Kidney capillary endothelial cell (primary cell): ENCODE data around the gene NGB.

ENCODE experiments used
- DNase-seq: peaks from one replicate; pipeline ENCODE4 v3.0.0-alpha.2; 2018; ENCODE audit warnings: low spot score

The NGB gene

DNA sequence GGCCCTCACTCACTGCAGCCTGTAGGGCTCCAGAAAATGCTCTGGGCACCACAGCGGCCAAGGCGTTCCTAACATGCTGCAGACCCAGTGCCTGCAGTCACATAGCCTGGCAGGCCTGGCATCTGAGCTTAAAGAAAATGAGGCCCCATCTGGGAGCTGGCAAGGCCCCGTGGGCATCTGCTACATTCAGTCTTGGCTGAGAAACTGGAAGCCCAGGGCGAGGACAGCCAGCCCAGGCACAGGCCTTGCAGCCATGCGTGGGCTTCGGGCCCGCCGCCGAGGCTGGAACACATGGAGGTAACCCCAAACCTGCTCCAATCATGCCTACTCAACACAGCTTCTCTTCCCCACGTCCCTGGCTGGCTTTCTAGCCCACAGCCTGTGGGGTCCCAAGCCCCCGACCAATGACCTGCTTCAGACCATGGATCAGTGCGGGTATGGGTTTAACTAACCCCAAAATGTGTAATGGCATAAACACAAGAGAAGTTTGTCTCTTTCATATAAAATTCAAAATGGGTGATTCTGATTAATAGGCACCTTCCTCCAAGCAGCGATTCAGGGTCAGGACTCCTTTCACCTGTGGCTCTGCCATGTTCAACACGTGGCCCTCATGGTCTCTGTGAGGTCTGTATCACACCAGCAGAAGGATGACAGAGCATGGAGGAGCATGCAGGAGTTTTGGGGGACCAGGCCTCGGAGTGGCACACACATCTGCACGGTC lies 6.4 kb downstream of the NGB start:
- DNase-seq, result no peak

DNA sequence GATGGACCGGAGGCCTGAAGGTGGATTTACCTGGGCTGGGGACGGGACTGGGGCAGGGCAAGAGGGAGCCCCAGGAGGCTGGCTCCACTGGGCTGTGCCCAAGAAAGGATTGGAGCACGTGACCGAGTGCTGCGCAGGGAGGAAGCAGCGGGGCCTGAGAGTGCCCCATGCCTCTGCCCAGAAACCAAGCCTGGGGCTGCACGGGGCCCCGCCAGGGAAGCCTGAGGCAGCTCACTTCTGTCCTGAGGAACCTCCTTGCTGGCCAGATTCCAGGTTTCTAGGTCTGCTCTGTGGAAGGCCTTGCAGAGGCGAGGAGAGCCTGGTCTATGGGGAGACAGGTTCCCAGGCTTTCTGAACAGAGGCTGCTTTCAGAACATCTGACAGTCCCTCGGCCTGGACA lies 10.4 kb downstream of the NGB start:
- DNase-seq, result no peak

DNA sequence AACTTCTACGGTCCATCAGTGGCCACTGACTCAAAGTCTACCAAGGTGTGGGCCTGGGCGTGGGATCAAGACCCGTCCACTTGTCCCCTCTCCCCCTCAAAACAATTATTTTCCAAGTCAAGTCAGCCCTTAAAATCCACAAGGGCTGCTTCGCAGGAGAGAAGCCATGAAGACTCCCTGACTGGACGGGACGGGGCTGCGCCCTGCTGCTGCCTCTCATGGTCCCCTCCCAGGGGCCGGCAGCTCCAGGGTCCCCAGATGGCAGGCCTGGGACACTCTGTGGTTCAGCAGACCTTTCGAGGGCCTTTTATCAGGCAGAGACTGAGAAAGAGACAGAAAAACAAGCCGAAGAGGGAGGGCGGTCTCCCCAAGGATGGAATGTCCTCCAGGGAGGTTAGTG lies 10.8 kb downstream of the NGB start:
- DNase-seq, result no peak

DNA sequence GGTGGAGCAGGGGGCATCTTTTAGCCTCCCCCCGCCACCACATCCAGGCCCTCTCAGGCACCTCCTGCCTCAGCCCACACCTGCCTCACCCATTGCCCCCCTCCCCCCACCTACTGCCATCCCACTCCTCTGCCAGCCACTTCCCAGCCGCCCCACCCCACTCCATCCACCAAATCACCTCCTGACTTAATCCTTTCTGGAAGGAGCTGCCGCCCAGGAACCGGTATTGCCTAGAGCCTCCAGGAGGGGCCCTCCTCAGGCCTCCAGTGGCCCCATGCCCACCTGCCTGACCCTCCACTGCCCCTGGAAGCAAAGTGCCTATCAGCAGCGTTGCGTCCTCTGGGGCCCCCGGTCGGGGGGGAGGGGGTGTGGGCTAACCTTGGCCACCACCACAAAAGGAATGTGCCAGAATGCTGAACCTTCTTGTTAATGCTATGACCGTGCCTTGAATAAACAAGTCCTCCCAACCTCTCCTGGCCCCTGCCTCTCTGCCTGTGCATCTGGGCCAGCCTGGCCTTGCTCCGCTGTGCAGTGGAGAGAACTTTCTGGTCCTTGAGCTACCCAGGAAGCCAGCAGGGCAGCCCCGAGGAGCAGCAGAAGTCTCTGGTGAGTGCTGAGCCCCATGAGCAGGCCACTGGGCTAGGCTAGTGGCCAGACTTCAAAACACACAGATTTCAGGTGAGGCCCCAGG lies 11.8 kb downstream of the NGB start:
- no peak for DNase-seq

DNA sequence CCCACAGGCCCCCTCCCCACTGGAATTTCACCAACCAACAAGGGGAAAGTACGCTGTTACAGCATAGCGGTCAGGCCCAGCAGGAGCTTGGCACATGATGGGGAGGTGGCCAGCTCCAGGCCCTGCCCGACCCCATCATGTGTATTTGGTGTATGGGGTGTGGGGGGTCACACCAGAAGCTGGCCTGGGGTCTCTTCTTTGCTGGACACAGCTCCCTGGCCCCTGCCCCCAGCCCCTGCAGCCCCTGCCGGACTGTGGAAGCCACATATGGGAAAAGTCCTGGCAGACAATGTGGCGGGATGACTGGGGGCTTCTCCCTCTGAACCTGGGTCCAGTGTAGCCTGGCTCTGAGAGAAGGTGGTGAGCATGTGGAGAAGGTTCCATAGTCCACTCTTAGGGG lies 12.4 kb downstream of the NGB start:
- no peak for DNase-seq

DNA sequence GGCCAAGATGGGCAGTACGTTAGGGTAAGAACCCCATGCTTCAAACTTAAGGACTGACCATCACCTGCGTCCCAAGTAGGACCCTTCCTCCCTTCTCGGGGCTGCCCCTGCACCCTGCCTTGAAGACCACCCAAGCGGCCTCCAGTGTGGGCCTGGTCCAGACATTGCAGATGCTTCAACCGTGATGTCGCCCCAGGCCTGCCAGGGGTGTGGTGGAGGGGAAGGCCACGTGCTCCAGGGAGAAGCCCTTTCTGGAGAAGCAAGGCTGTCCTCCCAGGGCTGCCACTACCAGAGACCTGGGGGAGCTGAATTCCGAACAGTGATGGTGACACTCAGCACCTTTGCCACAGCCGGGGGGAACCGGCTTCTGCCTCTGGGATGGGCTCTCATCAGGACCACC lies 13.3 kb downstream of the NGB start:
- DNase-seq, result no peak

DNA sequence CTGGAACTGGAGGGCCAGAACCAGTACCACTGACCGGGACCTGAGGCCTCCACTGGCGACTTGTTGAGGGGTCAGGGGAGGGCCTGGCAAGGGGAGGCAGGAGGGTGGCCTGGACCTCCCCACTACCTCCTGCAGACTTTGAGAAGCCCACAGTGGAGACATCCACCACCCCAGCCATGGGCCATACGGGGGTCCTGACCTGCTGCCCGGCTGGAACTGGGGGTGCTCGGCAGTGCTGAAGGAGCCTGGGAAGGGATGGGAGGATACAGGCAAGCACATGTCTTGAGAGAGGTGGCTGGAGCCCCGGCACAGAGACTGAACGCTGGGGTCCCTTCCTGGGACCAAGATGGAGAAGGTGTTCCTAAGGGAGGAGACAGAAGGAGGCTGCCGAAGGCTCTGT lies 14.3 kb downstream of the NGB start:
- no peak for DNase-seq

DNA sequence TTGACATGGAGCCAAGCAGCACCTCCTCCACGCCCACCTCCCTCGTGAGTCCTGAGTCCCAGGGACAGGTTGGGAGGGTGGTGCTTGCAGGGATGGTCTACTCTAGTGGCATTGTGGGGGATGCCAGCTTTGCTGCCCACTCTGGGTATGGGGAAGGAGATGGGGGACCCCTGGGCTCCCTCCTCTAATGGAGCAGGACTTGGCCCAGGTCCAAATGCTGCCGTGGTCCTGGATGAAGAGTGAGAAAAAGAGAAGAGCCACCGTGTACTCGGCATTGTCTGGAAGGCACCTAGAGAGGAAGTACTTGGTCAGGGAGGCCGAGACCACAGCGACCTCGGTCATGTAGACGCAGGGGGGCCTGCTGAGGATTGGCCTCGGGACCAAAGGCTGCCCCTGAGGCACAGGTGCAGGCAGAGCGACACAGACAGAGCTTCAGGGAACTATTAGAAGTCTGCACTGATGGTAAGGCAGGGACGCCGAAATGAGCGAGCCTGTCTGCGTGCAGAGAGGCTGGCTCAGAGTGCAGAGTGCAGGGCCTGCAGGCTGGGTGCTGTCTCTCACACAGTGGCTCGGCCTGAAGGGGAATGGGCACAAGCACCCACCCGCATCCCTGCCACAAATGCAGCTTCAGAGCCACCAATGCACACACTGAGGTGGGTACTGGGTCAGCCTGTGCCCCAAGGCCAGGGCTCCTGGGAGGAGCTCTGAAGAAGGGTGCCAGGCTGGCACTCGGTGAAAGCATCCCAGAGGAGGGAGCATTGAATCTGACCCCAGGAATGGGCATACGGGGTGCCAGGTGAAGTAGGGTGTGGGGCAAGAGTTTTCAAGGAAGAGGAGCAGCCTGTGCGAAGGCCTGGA lies 17.4 kb downstream of the NGB start:
- DNase-seq, result no peak

DNA sequence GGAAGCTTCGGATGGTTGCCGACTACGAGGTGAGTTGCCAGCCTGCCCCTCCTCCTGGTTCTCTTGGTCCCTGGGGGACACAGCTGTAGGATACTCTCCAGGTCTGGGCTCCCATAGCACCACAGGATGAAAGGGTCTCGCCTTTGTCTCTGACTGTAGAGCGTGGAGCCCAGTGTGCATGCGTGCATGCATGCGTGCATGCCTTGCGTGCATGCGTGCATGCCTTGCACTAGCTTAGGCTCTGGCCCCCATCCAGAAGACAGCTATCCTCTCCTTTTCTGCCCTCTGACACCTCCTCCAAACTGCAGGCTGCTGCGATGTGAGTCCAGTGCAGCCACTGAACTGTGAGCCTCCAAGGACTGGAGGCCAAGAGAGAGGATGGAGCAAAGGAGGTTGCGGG lies 19.1 kb downstream of the NGB start:
- no peak for DNase-seq

DNA sequence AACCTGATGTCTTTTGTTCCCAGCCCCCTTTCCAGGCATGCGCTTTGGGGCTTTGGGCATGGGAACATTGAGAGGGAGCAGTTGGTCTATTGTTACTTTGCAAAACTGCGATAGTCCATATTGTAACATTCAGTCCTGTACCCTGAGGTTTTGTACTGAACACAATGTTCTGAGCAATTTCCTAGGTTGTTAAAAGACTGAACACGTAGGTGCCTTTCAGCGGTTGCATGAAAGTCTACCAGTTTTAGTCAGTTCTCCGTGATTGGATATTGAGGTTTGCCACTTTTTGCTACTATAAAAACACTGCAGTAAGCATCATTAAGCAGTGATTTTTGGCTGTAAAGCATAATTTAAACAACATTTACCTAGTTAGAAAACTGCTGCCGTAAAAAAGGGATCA lies 20.1 kb downstream of the NGB start:
- DNase-seq, result no peak

DNA sequence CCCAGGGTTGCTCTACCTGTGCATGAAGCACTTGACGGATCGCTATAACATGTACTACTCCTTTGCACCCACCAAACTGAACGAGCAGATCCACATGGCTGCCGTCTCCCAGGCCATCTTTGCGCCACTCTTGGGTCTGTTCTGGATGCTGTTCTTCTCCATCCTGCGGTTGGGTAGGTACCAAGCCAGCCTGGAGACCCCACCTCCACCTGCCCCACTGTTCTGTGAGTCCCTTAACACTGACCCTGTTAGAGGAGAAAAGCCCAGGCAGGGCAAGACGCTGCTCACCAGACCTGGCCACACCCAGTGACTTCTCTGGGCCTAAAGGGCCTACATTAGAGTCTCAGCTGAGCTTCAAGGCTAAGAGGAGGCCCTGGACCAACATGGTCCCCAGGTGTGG lies 21.7 kb downstream of the NGB start:
- DNase-seq, result no peak

DNA sequence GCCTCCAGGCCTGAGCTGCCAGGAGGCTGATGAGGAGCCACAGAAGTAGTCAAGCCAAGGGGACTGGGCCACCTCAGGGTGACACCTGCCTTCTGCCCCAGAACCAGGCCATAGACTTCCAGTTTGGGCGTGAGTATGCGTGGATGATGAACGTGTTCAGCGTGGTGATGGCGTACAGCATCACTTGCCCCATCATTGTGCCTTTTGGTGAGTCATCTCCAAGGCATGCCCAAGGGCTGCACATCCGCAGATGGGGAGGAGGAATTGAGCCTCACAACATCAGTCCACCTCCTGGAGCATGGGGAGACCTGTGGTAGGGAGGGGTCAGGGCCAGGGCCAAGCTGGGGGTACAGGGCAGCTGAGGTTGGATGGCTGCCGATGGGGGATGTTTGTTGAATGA lies 22.3 kb downstream of the NGB start:
- DNase-seq, result no peak

DNA sequence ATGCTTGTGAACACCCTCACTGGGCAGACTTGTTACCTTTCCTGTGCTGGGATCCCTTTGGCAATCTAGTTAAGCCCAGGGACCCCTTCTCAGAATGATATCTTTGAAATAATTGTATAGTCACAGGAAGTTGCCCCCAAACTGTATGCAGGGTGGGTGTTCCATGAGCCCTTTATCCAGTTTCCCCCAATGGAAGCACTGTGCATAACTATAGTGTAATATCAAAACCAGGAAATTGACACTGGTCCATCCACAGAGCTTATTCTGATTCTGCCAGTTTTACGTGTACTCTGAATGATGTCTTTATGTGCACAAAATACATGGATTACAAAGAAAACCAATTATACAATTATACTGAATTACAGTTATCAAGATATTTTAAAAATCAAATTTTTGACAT lies 24.2 kb downstream of the NGB start:
- DNase-seq, result no peak

DNA sequence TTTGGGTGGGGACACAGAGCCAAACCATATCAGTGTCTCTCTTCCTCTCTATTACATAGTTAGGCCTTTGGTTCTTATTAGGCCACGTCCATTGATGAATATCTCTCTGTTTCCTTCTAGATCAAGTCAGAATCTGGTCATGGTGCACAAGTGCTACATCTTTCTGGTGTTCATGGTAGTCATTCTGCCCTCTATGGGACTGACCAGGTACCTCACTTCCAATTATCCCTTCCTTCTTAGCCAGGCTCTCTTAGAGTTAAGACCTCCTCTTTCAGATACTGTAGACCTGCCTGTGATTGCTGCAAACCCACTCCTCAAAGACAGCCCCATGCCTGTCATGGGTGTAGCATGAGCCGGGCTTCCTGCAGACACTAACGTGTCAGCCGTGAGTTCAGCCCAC lies 25.2 kb downstream of the NGB start:
- DNase-seq, result no peak

DNA sequence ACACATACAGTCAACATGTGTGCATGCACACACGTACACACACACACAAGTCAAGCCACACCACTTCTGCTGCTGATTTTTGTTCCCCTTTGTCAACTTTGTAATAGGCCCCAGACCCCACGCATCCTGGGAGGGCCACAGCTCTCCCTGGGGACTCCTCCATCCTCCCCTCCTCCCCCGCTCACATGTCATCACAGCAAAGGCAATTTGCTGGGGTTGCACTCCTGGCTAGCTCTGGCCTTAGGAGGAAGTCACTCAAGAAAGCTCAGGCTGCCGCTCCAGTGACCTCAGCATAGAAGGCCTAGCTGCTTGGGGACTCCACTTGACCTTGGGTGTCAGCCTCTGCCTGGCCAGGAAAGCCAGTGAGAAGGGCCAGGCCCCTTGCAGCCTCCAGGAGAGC lies 27.2 kb downstream of the NGB start:
- DNase-seq, result no peak

DNA sequence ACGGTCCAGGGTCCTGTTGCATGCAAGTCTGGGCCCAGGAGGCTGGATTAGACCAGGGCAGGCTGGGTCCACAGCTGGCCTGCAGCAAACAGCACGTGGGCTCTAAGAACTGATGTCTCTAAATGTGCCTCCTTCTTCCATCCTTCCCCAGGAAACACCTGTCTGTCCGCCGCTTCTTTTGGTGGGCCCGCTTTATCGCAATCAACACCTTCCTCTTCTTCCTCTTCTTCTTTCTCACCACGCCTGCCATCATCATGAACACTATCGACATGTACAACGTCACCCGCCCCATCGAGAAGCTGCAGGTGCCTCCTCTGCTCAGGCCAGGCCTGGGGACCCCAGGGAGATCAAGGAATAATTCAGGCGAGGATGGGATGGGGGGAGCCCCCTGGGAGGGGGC lies 28.3 kb downstream of the NGB start:
- DNase-seq, result no peak

DNA sequence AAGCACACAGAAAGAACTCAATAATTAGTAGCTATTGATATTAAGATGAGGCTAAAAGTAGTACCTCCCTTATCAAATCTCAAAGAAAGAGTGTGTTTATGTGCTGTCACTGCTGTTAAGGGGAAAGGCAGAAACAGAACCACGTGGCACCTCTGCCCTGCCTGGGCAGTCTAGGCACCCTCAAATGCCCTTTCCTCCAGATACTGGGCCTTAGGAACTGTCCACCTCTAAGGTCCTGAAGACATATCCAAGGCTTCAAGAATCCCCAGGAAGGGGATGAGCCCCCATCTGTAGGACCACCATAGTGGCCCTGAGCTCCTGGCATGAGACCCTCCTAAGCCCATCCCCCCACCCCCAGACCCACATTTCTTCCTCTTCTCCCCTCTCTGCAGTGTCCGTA lies 29.1 kb downstream of the NGB start:
- DNase-seq, result no peak

DNA sequence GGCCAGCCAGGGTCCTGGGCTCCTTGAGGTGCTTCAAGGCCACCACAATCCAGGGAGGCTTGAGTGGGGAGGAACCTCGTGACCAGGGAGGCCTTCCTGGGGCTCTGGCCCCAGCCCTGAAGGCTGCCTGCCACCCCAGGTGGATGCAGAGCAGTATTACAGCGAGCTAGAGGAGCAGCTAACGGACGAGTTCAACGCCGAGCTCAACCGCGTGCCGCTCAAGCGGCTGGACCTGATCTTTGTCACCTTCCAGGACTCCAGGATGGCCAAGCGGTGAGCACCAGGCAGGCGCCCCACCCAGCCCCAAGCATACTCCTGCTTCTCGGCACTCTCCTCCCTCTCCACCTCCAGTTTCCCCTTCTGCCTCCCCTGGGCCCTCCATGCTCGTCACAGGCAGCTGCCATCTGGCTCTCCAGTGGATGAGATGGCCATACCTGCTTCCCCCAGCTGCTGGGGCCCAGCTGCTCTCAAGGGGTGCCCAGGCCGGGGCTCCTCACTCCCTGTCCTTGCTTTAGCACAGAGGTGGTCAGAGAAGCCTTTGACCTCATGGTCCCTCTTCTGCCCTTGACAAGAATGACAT lies 30.6 kb downstream of the NGB start:
- DNase-seq, result no peak

DNA sequence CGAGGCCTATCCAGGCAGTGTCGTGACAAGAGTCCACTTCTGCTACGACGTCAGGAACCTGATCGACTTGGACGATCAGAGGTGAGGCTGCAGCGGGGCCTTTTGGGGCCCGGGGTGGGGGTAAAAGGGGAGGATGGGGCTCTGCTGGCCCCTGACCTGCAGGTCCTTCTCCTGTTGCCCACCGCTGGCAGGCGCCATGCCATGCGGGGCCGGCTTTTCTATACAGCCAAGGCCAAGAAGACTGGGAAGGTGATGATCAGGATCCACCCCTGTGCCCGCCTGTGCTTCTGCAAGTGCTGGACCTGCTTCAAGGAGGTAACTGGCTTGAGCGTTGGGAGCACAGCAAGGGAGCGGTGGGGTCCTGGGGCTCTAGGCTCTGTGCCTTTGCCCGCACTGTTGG lies 31.6 kb downstream of the NGB start:
- DNase-seq, result no peak

DNA sequence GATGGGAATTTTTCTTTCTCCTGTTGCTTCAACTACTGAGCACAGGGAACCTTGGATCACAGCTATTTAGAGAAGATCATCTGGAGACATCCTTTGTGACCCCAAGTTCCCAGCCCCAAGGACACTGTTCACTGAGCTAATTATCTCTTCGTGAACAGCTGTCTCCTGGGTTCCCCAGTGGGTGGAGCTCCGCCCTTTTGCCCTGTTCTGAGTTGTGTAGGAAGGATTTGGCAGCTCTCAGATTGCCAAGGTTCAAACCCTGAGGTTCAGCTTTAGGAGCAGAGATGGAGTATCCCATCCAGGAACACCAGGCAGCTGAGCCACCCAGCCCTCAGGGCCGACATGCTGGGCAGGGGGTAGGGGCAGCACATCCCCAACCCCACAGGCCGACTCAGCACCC lies 32.0 kb downstream of the NGB start:
- DNase-seq, result no peak

DNA sequence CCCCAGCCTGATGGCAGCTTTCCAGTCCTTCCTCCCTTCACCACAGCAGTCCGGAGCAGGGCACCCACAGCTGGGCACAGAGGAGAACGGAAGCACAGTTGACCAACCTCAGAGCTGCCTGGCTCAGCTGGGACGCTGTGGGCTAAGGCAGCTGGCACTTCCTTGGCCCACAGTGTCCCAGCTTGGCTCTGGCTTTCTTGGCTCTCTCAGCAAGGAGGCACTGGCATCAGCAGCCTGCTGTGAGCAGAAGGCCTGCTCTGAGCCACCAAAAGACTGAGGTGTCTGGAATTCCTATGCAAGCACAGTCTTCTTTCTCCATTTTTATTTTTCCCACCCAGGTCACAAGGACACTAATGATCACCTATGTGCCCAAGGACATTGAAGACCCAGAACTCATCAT lies 32.6 kb downstream of the NGB start:
- DNase-seq, result no peak

DNA sequence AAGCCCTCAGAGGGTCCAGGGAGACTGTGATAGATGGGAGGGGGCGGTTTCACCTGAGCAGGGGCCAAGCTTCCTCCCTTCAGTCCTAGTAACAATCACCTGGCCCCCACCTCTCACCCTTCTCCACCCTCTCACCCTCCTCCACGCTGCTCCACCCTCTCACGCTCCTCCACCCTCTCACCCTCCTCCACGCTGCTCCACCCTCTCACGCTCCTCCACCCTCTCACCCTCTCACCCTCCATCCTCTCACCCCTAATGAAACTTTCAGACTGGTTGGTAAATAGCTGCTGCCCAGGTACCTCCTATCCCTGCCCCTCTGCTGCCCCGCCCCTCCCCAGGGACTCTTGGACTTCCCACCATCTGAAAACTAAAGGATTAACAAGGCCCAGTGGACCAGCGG lies 34.2 kb downstream of the NGB start:
- no peak for DNase-seq

DNA sequence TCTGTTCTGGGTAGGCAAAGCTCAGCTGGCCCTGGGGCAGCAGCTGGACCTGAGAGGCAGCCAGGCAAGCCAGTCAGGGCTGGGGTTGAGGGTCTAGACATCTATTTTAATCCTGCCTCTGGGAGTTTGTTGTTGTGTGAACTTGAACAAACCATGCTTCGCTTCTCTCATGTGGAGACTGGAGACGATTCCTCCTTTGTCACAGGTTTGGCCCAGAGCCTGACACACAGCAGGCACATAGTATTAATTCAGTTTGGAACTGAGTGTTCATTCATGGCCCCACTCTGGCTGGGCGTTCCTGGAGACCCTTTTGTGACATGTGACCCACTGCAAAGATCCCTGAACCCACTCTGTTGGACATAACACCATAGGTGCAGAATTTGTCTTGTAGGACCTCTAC lies 39.3 kb downstream of the NGB start:
- DNase-seq, result no peak
